GM19438 (cell line): Measurements from ENCODE around the gene H2AZ2.
"Not testable (repeated sequence)": the region's sequence is repeated elsewhere in the genome, so short reads cannot be mapped to it uniquely, and the experiment has no call there.

ENCODE experiments used
- ATAC-seq: cut with Tn5 transposase; IDR thresholded peaks from one replicate; pipeline ENCODE4 v1.9.1; 2021; ENCODE audit warnings: low read depth; ENCODE audit not compliant: unreplicated experiment

The H2AZ2 gene

DNA sequence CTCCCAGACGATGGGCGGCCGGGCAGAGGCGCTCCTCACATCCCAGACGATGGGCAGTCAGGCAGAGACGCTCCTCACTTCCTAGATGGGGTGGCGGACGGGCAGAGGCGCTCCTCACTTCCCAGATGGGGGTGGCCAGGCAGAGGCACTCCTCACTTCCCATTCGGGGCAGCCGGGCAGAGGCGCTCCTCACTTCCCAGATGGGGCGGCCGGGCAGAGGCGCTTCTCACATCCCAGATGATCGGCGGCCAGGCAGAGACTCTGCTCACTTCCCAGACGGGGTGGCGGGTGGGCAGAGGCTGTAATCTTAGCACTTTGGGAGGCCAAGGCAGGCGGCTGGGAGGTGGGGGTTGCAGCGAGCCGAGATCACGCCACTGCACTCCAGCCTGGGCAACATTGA, 24.0 kb upstream of the H2AZ2 start:
- not testable (repeated sequence) for ATAC-seq

GRCh38 chr7:44870780-44871179, 22.9 kb upstream of the H2AZ2 start:
- not testable (repeated sequence) for ATAC-seq

DNA sequence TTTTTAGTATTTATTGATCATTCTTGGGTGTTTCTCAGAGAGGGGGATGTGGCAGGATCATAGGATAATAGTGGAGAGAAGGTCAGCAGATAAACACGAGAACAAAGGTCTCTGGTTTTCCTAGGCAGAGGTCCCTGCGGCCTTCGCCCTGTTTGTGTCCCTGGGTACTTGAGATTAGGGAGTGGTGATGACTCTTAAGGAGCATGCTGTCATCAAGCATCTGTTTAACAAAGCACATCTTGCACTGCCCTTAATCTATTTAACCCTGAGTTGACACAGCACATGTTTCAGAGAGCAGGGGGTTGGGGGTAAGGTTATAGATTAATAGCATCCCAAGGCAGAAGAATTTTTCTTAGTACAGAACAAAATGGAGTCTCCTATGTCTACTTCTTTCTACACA, 22.4 kb upstream of the H2AZ2 start:
- ATAC-seq: not testable (repeated sequence)

DNA sequence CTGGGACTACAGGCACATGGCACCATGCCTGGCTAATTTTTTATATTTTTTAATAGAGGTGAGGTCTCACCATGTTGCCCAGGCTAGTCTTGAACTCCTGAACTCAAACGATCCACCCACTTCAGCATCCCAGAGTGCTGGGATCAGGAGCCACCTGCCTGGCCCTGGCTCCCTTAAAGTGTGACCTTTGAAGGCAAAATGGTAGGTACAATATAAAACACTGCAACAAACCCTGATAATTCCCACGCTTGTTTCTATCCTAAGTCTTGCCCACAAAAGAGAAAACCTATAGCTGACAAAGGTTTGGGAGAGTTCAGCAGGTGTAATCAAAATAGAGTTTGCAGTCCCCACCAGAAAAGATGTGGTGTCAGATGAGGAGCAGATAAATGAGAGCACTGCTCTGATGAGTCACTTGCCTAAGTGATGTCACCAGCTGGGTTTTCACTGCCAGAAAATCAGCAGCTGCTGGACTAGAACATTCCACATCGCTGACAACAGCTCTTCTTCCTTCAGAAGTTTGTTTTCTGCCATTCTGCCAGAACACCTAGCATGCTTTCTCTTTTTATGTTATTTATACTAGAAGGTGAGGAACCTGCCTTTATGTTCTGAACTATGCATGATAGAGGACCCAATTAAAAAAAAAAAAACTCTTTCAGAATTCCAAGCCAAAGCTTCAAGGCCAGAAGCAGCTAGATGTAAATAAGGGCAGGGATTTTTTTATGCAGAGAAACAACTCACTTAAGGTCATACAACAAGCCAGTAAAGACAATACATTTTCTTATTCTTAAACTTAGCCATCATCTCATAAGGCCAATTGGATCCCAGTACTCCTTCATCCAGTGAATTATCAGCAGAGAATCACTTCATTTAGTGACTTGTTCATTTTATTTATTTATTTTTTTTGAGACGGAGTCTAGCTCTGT, 19.4 kb upstream of the H2AZ2 start:
- no peak for ATAC-seq

DNA sequence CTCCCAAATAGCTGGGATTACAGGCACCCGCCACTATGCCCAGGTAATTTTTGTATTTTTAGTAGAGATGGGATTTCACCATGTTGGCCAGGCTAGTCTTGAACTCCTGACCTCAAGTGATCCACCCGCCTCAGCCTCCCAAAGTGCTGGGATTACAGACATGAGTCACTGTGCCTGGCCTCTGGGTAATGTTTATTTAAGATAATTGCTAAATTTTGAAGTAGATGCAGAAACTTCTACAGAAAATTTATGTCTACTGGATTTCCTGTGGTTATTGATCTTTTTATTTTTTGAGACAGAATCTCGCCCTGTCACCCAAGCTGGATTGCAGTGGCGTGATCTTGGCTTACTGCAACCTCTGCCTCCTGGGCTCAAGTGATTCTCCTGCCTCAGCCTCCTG, 14.1 kb upstream of the H2AZ2 start:
- not testable (repeated sequence) for ATAC-seq

- no peak for ATAC-seq
Observed at GRCh38 chr7:44858161-44858560, 10.3 kb upstream of the H2AZ2 start.

- ATAC-seq: no peak
Observed at GRCh38 chr7:44854644-44855364, 6.9 kb upstream of the H2AZ2 start.

DNA sequence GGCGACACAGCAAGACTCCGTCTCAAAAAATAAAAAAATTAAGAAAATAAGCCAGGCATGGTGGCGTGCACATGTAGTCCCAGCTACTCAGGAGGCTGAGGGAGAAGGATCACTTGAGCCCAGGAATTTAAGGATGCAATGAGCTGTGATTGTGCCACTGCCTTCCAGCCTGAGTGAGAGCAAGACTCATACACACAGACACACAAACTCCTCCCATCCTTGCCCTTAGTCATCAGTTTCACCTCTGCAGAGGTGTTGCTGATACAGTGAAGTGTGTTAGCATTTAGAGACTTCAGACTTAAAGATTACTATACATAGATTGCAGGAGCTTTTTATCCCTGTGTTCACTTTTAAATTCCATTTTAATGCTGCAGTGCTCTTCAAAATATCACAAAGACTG, 5.5 kb upstream of the H2AZ2 start:
- no peak for ATAC-seq

DNA sequence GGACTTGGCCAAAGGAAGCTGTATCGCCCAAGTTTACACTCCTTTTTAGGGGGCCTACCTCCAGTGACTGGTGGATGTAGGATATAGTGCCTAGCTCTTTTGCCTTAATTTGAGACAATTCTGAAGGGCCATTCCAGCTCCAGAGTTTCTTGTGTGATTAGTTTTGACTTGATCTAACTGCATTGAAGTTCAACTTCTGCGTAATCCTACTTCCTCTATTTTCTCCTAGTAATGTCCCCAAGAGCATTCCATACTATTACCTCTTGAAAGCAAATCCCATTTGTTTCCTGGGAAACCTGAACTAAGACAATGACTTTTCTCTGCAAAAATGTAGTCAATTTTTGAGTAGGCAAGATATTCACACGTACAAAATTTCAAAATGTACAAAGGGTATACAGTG, 4.7 kb upstream of the H2AZ2 start:
- ATAC-seq: no peak

DNA sequence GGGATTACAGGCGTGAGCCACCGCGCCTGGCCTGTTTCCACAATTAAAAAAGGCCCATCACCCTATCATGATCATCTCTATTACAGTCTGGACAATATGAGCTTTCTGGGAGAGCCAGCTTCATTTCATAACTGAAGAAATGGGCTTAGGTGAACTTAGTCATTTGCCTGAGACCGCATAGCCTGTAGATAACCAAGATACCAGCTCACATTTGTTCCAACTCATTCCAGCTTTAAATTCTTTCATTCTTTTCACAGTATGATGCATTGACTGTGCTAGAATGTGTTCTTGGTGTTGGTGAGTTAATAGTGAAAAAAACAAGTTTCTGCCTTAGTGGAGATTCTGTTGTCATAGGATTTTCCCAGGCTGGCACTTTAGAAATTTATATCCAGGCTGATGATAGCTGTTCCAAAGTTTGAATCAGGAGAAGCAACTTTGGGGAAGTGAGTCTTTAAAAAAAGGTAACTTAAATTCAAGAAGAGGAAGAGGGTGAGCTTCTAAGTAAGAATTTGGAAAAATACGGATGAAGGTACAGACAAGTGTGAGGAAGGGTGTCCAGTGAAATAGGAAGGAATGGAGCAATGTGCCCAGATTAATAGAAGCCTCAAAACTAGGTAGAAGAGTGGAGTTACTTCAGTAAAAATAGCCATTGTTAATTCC, 2.1 kb upstream of the H2AZ2 start:
- no peak for ATAC-seq

DNA sequence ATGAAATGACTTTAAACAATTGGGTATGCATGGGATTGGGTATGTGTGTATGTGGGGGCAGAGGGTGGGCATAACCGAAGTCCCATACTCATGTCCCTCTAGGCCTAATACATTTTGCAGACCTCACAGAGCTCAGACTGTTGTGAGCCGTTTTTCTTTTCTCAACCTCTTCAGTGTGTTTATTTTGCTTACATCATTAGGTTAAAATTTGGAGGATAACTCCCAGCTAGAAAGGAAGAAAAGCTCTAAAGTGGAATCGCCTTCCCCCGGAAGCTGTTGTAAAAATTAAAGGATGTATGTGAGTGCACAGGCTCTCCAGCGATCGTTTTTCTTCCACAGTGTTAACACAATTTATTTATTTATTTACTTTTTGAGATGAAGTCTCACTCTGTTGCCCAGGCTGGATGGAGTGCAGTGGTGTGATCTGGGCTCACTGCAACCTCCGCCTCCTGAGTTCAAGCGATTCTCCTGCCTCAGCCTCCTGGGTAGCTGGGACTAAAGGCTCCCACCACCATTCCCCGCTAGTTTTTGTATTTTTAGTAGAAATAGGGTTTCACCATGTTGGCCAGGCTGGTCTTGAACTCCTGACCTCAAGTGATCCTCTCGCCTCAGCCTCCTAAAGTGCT, 1.5 kb upstream of the H2AZ2 start:
- no peak for ATAC-seq

GRCh38 chr7:44847509-44847919, 373 bp downstream of the H2AZ2 start:
- peak; percentile 65 for ATAC-seq

DNA sequence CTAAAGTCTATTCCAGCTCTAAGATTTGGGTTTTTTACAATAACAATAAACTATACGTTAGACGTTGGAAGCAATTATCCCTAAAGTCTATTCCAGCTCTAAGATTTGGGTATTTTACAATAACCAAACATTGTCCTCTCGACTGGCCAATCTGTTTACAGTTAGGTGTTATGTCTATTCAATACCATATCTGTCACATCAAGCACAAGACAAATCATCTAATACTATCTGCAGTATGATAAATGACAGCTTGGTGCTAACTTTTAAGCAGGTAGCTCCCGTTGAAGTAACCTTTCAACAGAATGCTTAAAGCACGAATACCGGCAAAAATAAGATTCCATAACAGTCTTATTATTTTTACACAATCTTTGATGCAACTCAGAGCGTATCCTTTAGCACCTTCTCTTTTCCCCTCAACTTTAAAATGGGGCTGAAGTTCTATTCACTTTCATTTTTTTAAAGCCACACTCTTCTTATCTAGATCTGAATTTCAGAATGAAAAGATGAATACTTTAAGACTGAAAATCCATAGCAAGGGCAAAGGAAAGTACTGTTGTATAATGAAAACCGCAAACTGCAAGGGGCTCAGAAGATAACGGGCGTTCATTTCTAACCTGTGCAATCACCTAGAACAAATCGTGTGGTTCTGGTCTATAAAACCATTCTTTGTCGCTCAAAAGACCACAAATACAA, 925 bp downstream of the H2AZ2 start:
- no peak for ATAC-seq

DNA sequence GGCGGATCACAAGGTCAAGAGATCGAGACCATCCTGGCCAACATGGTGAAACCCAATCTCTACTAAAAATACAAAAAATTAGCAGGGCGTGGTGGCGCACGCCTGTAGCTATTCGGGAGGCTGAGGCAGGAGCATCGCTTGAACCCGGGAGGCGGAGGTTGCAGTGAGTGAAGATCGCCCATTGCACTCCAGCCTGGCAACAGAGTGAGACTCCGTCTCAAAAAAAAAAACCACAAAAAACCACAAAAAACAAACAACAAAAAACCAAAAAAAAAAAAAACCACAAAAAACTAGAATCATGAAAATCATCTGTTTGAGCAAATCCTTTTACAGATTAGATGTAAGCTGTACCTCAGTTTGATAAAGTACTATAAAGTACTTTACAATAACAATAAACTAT, 1.5 kb downstream of the H2AZ2 start:
- ATAC-seq: not testable (repeated sequence)

- ATAC-seq: no peak
Observed at GRCh38 chr7:44845451-44845850, 2.4 kb downstream of the H2AZ2 start.

DNA sequence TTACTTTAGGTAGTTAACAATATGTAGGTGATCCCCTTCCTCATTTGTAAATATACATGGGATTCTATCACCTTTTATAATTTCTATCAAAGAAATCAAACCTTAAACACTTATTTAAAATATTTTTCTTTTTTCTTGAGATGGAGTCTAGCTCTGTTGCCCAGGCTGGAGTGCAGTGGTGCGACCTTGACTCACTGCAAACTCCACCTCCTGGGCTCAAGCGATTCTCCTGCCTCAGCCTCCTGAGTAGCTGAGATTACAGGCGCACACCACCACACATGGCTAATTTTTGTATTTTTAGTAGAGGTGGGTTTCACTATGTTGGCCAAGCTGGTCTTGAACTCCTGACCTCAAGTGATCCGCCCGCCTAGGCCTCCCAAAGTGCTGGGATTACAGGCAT, 4.4 kb downstream of the H2AZ2 start:
- not testable (repeated sequence) for ATAC-seq

DNA sequence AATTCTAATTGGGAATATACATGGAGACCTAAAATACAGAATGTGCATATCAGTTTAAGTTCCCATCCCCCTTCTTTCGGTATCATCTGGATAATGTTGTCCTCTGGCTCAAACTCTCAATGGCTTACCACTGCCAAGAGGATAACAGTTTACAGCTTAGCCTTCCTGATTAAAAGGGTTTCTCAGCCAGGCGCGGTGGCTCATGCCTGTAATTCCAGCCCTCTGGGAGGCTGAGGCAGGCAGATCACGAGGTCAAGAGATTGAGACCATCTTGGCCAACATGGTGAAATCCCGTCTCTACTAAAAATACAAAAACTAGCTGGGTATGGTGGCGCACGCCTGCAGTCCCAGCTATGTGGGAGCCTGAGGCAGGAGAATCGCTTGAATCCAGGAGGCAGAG, 5.2 kb downstream of the H2AZ2 start:
- ATAC-seq: not testable (repeated sequence)

GRCh38 chr7:44838751-44839150, 9.1 kb downstream of the H2AZ2 start:
- no peak for ATAC-seq

- no peak for ATAC-seq
Observed at GRCh38 chr7:44827567-44827966, 20.3 kb downstream of the H2AZ2 start.

DNA sequence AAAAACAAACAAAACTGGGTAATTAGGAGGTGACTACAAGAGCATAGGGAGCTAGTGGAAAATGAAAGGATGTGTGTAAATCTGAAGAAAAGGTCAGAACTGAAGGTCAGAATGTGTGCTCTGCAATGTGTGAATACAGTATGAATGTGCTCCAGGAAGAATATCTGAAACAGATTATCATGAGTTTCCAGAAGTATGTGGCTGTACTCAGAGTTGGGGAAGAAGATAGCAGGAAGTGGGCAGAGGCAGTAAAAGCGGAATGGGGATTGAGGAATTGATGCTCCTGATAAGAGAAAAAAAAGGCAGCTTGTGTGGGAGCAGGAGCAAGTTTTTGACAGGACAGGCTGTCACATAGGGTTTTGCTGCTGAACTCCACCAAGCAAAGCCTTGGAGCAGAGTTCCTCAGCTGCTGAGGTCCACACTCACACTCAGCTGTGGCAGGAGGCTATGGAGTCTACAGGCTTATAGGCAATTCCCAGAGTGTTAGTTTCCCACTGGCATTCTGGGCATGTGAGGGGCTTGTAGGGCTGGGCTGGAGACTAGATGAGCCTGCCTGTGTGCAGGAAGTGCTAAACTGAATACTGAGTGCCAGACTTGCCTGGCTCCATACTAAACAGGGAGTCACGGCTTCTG, 22.9 kb downstream of the H2AZ2 start:
- ATAC-seq: no peak
